22Rv1 (cell line): ENCODE results near the gene ALS2.

Experiments used
- ZFX ChIP-seq: fragments of 450-650 bp; IDR thresholded peaks from 2 replicates; pipeline ENCODE4 v1.6.1; 2017; ENCODE audit warnings: antibody characterized with exemption, borderline replicate concordance
- TF ChIP-seq, protein P1 (sequence below): fragments of 450-650 bp; IDR thresholded peaks from 2 replicates; pipeline ENCODE4 v1.5.1; 2017; ENCODE audit warnings: mild to moderate bottlenecking

DNA sequence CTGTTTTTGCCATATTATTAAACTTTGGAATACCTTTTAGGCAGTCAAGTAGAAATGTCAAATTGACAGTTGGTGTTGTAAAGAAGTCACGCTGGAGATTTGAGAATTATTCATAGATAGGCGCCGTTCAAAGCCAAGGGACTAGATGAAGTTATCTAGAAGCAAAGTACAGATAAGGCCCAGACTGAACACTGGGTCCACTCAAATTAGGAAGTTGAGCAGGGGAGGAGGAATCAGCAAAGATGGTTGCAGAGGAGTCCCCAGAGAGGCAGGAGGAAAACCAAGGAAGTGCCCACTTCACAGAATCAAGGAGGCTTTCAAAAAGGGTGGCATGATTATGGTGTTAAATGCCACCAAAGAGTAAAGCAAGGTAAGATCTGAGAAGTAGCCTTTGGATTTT is 9.6 kb upstream of the ALS2 start:
- TF ChIP-seq, protein P1, sequence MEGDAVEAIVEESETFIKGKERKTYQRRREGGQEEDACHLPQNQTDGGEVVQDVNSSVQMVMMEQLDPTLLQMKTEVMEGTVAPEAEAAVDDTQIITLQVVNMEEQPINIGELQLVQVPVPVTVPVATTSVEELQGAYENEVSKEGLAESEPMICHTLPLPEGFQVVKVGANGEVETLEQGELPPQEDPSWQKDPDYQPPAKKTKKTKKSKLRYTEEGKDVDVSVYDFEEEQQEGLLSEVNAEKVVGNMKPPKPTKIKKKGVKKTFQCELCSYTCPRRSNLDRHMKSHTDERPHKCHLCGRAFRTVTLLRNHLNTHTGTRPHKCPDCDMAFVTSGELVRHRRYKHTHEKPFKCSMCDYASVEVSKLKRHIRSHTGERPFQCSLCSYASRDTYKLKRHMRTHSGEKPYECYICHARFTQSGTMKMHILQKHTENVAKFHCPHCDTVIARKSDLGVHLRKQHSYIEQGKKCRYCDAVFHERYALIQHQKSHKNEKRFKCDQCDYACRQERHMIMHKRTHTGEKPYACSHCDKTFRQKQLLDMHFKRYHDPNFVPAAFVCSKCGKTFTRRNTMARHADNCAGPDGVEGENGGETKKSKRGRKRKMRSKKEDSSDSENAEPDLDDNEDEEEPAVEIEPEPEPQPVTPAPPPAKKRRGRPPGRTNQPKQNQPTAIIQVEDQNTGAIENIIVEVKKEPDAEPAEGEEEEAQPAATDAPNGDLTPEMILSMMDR, result no peak
- TF ChIP-seq ZFX, result no peak
